NCI-H1092 (cell line): ENCODE measurements around the gene NOSTRIN.
"Not testable (repeated sequence)": the region's sequence is repeated elsewhere in the genome, so short reads cannot be mapped to it uniquely, and the experiment has no call there.

Source experiments
- DNase-seq: peaks from one replicate; lab custom pipeline; 2025; lab: John Stamatoyannopoulos, UW

The NOSTRIN gene

GRCh38 chr2:168801961-168802858 is at the start of gene NOSTRIN:
NOSTRIN (plus strand) TSS chr2:168802637; CDS start chr2:168802647, 10 bp downstream.
- no peak for DNase-seq

GRCh38 chr2:168753765-168754329 is 48.6 kb upstream of the NOSTRIN start:
- DNase-seq = no peak

- no peak for DNase-seq
These were observed 45.2 kb upstream of the NOSTRIN start for GRCh38 chr2:168757223-168757622.

GRCh38 chr2:168758970-168759820 is 43.2 kb upstream of the NOSTRIN start:
- DNase-seq = peak; percentile 5

- no peak for DNase-seq
These were observed 37.0 kb upstream of the NOSTRIN start for GRCh38 chr2:168765401-168765800.

GRCh38 chr2:168766600-168766999 is 35.8 kb upstream of the NOSTRIN start:
- DNase-seq = no peak

GRCh38 chr2:168767258-168767657 is 35.2 kb upstream of the NOSTRIN start:
- DNase-seq = no peak

GRCh38 chr2:168768357-168768756 is 34.1 kb upstream of the NOSTRIN start:
- DNase-seq = not testable (repeated sequence)

GRCh38 chr2:168770796-168771195 is 31.6 kb upstream of the NOSTRIN start:
- DNase-seq = no peak

GRCh38 chr2:168772704-168773103 is 29.7 kb upstream of the NOSTRIN start:
- no peak for DNase-seq

- DNase-seq = no peak
These were observed 29.3 kb upstream of the NOSTRIN start for GRCh38 chr2:168773128-168773527.

GRCh38 chr2:168773719-168774521 is 28.5 kb upstream of the NOSTRIN start:
- DNase-seq = peak; percentile 30

GRCh38 chr2:168775837-168776236 is 26.6 kb upstream of the NOSTRIN start:
- no peak for DNase-seq

GRCh38 chr2:168780669-168781071 is 21.8 kb upstream of the NOSTRIN start:
- no peak for DNase-seq

- DNase-seq = no peak
These were observed 21.1 kb upstream of the NOSTRIN start for GRCh38 chr2:168781191-168781817.

GRCh38 chr2:168782271-168782670 is 20.2 kb upstream of the NOSTRIN start:
- no peak for DNase-seq

GRCh38 chr2:168784993-168785392 is 17.4 kb upstream of the NOSTRIN start:
- DNase-seq = no peak

- no peak for DNase-seq
These were observed 15.2 kb upstream of the NOSTRIN start for GRCh38 chr2:168787098-168787781.

GRCh38 chr2:168787782-168788376 is 14.6 kb upstream of the NOSTRIN start:
- no peak for DNase-seq

- no peak for DNase-seq
These were observed 12.7 kb upstream of the NOSTRIN start for GRCh38 chr2:168789776-168790175.
